Neutrophil (primary cell): ENCODE results near the gene SEC16B.

Source experiments
- H3K27ac ChIP-seq: fragments of 200-600 bp; sonication (generic); 2 replicates; pipeline ENCODE4 v1.5.1; 2016; ENCODE audit warnings: mild to moderate bottlenecking, moderate library complexity
- H3K27me3 ChIP-seq: fragments of 200-600 bp; sonication (generic); 2 replicates; pipeline ENCODE4 v1.6.0; 2016; ENCODE audit warnings: mild to moderate bottlenecking
- H3K36me3 ChIP-seq: fragments of 200-600 bp; sonication (generic); 2 replicates; pipeline ENCODE4 v1.5.1; 2017
- H3K4me1 ChIP-seq, 2 experiments: fragments of 200-600 bp in 1 of 2; sonication (generic) in 1 of 2; 1 replicate in 1 of 2; 2 replicates in 1 of 2; pipeline versions ENCODE4 v1.5.1 to v1.6.1; 2013 to 2016; ENCODE audit warnings: low read depth in 1 of 2, low read length in 1 of 2, mild to moderate bottlenecking in 1 of 2, moderate library complexity in 1 of 2; ENCODE audit not compliant: control insufficient read depth in 1 of 2, insufficient read depth in 1 of 2
- H3K4me3 ChIP-seq, 2 experiments: fragments of 200-600 bp in 1 of 2; sonication (generic) in 1 of 2; 1 replicate in 1 of 2; 2 replicates in 1 of 2; pipeline ENCODE4 v1.5.1; 2013 to 2016; ENCODE audit warnings: low read depth in 1 of 2, low read length in 1 of 2, mild to moderate bottlenecking in 1 of 2, moderate library complexity in 1 of 2
- H3K9me3 ChIP-seq: fragments of 200-600 bp; sonication (generic); 2 replicates; pipeline ENCODE4 v1.5.1; 2016
- CTCF ChIP-seq: fragments of 200-600 bp; sonication (generic); IDR thresholded peaks from 2 replicates; pipeline ENCODE4 v1.5.1; 2016; ENCODE audit warnings: antibody characterized with exemption

SEC16B gene

GRCh38 chr1:177934461-177934860, 35.4 kb downstream of the SEC16B start:
- H3K27ac ChIP-seq: no peak overlapping the region
- no peaks in the 10 kb centered on the region for H3K36me3 ChIP-seq
- H3K9me3 ChIP-seq: no peaks in the 10 kb centered on the region
- H3K27me3 ChIP-seq: no peaks in the 10 kb centered on the region
- H3K4me1 ChIP-seq: peaks cover 9 to 15% of the 10 kb centered on the region in 2 experiments
- no peak overlapping the region for H3K4me3 ChIP-seq
- TF ChIP-seq CTCF: no peak

GRCh38 chr1:177933881-177934280, 36.0 kb downstream of the SEC16B start:
- H3K9me3 ChIP-seq: no peaks in the 10 kb centered on the region
- TF ChIP-seq CTCF: no peak
- no peaks in the 10 kb centered on the region for H3K36me3 ChIP-seq
- peaks cover 9 to 15% of the 10 kb centered on the region in 2 experiments for H3K4me1 ChIP-seq
- no peak overlapping the region for H3K27ac ChIP-seq
- H3K4me3 ChIP-seq: no peak overlapping the region
- H3K27me3 ChIP-seq: no peaks in the 10 kb centered on the region

- Histone ChIP-seq H3K9me3 (no peaks in the 10 kb centered on the region), H3K4me1 (peaks cover 9 to 15% of the 10 kb centered on the region in 2 experiments), H3K36me3 (no peaks in the 10 kb centered on the region), H3K27ac (no peak overlapping the region), H3K4me3 (no peak overlapping the region), H3K27me3 (no peaks in the 10 kb centered on the region)
- TF ChIP-seq CTCF: no peak
Measured at GRCh38 chr1:177932123-177932522, 37.7 kb downstream of the SEC16B start.

GRCh38 chr1:177928952-177929351, 40.9 kb downstream of the SEC16B start:
- Histone ChIP-seq H3K27me3 (no peaks in the 10 kb centered on the region), H3K9me3 (no peaks in the 10 kb centered on the region), H3K4me1 (peaks cover 7 to 8% of the 10 kb centered on the region in 2 experiments), H3K27ac (no peak overlapping the region), H3K36me3 (no peaks in the 10 kb centered on the region), H3K4me3 (no peak overlapping the region)
- TF ChIP-seq CTCF: no peak

- no peak for TF ChIP-seq CTCF
- Histone ChIP-seq H3K4me3 (no peak overlapping the region), H3K36me3 (no peaks in the 10 kb centered on the region), H3K9me3 (no peaks in the 10 kb centered on the region), H3K27me3 (no peaks in the 10 kb centered on the region), H3K4me1 (peaks cover 0 to under 1% of the 10 kb centered on the region in 2 experiments), H3K27ac (no peak overlapping the region)
Measured at GRCh38 chr1:177928194-177928593, 41.7 kb downstream of the SEC16B start.
